ENCODE data around the gene TCF7L2. TPM values are rescaled to one million over a fixed set of nuclear protein-coding genes. Genes with fewer than 3 reads are reported as not detected.

The TCF7L2 gene
- total RNA-seq, 1 donor from 2014 or later: 109 TPM

- no peak for DNase-seq (ENCODE audit: low spot score, unreplicated experiment)
- Mint-ChIP-seq H3K4me1 (ENCODE audit: low read depth) (peaks cover 14% of the 10 kb centered on the region), H3K4me3 (ENCODE audit: low read depth) (no peak overlapping the region), H3K27me3 (no peaks in the 10 kb centered on the region), H3K9me3 (ENCODE audit: low read depth) (no peaks in the 10 kb centered on the region), H3K36me3 (ENCODE audit: insufficient read depth) (no peaks in the 10 kb centered on the region), H3K27ac (no peak overlapping the region)
- no peak for TF ChIP-seq CTCF (IDR thresholded peaks at IDR 0.05; ENCODE audit: unreplicated experiment)
Measured at GRCh38 chr10:112911206-112911605, 38.8 kb upstream of the TCF7L2 start.

- H3K27ac Mint-ChIP-seq: no peak overlapping the region
- no peak for TF ChIP-seq CTCF (IDR thresholded peaks at IDR 0.05; ENCODE audit: unreplicated experiment)
- H3K4me1 Mint-ChIP-seq (ENCODE audit: low read depth): peaks cover 15% of the 10 kb centered on the region
- no peak overlapping the region for H3K4me3 Mint-ChIP-seq (ENCODE audit: low read depth)
- DNase-seq (ENCODE audit: low spot score, unreplicated experiment): no peak
- no peaks in the 10 kb centered on the region for H3K36me3 Mint-ChIP-seq (ENCODE audit: insufficient read depth)
- H3K9me3 Mint-ChIP-seq (ENCODE audit: low read depth): no peaks in the 10 kb centered on the region
- H3K27me3 Mint-ChIP-seq: no peaks in the 10 kb centered on the region
Measured at GRCh38 chr10:112912410-112912928, 37.6 kb upstream of the TCF7L2 start.

- no peak for DNase-seq (ENCODE audit: low spot score, unreplicated experiment)
- no peak overlapping the region for H3K4me3 Mint-ChIP-seq (ENCODE audit: low read depth)
- no peaks in the 10 kb centered on the region for H3K9me3 Mint-ChIP-seq (ENCODE audit: low read depth)
- peaks cover 15% of the 10 kb centered on the region for H3K4me1 Mint-ChIP-seq (ENCODE audit: low read depth)
- H3K27ac Mint-ChIP-seq: no peak overlapping the region
- H3K27me3 Mint-ChIP-seq: no peaks in the 10 kb centered on the region
- TF ChIP-seq CTCF (IDR thresholded peaks at IDR 0.05; ENCODE audit: unreplicated experiment): no peak
- no peaks in the 10 kb centered on the region for H3K36me3 Mint-ChIP-seq (ENCODE audit: insufficient read depth)
Measured at GRCh38 chr10:112913255-112913654, 36.8 kb upstream of the TCF7L2 start.

DNA sequence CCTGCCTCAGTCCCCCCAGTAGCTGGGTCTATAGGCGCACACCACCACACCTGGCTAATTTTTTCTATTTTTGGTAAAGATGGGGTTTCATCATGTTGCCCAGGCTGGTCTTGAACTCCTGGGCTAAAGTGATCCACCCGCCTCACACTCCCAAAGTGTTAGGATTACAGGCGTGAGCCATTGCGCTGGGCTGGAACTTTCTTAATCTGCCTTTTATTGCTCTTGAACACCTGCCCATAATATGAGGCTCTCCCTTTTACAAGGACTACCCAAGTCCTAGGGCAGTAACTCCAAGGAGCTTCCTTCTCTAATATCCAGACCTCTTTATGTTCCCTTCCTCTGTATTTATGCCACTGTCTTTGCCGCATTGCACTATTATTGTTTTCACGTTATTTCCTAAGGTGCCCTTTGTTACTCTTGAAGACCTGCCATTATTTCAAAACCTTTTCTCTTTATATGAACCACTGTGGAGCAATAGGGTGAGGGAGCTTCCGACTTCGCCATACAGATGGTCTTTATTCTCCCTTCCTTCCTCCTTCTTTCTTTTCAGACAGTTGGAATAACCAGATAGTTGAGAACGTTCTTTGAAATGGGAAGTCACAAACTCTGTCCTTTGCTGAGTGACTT is 36.3 kb upstream of the TCF7L2 start:
- Mint-ChIP-seq H3K36me3 (ENCODE audit: insufficient read depth) (no peaks in the 10 kb centered on the region), H3K4me3 (ENCODE audit: low read depth) (no peak overlapping the region), H3K27me3 (no peaks in the 10 kb centered on the region), H3K9me3 (ENCODE audit: low read depth) (no peaks in the 10 kb centered on the region), H3K4me1 (ENCODE audit: low read depth) (peaks cover 15% of the 10 kb centered on the region), H3K27ac (no peak overlapping the region)
- no peak for TF ChIP-seq CTCF (IDR thresholded peaks at IDR 0.05; ENCODE audit: unreplicated experiment)
- DNase-seq (ENCODE audit: low spot score, unreplicated experiment): no peak

DNA sequence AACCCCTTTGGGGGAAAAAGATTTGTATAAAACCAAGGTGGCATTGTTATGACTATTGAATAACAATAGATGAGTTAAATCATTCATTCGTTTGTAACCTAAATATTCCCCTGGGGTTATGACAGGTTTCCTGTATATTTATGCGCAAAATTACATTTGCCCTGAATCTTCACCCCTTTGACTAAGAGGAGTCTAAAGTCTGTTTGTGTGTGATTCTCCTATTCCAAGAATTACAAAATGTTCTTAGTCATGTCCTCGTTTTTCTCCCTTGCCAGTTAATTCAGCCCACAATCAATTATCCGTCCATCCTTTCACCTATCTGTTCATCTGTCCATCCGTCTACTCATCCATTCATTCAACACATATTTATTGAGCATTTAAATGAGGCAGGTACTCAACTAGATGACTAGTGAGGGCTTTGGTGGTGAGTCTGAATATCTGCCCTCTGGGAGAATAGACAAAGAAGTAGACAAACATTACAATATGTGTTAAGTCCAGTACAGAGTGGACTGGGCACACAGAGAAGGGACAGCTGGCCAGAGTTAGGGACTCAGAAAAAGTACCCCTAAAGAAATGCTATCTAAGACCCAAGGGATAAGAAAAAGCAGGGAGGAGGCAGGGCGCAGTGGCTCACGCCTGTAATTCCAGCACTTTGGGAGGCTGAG is 35.6 kb upstream of the TCF7L2 start:
- no peaks in the 10 kb centered on the region for H3K36me3 Mint-ChIP-seq (ENCODE audit: insufficient read depth)
- H3K9me3 Mint-ChIP-seq (ENCODE audit: low read depth): no peaks in the 10 kb centered on the region
- no peak overlapping the region for H3K27ac Mint-ChIP-seq
- no peak for TF ChIP-seq CTCF (IDR thresholded peaks at IDR 0.05; ENCODE audit: unreplicated experiment)
- no peaks in the 10 kb centered on the region for H3K27me3 Mint-ChIP-seq
- H3K4me1 Mint-ChIP-seq (ENCODE audit: low read depth): peaks cover 15% of the 10 kb centered on the region
- DNase-seq (ENCODE audit: low spot score, unreplicated experiment): no peak
- H3K4me3 Mint-ChIP-seq (ENCODE audit: low read depth): no peak overlapping the region
